Prostate gland (tissue), 2 donors: ENCODE results near the gene RANGAP1. TPM values are rescaled to one million over a fixed set of nuclear protein-coding genes. Genes with fewer than 3 reads are reported as not detected.

Experiments used
- DNase-seq: peaks from one replicate; pipeline ENCODE4 v3.0.0-alpha.2; 2019; ENCODE audit warnings: low spot score
- H3K27ac ChIP-seq, 2 donors: fragments of 200-600 bp; sonication (generic); 2 replicates each; pipeline ENCODE4 v1.5.1; 2017 to 2019
- H3K27me3 ChIP-seq: fragments of 200-600 bp; sonication (generic); replicated peaks from 2 replicates; pipeline ENCODE4 v1.5.1; 2019; ENCODE audit not compliant: insufficient read depth
- H3K36me3 ChIP-seq, 2 donors: fragments of 200-600 bp; sonication (generic); 1 replicate in 1 of 2; 2 replicates in 1 of 2; pipeline versions ENCODE4 v1.5.1 to v1.8.1; 2017 to 2019
- H3K4me1 ChIP-seq: fragments of 200-600 bp; sonication (generic); replicated peaks from 2 replicates; pipeline ENCODE4 v1.5.1; 2019
- H3K4me3 ChIP-seq, 2 donors: fragments of 200-600 bp; sonication (generic); 2 replicates each; pipeline ENCODE4 v1.5.1; 2017 to 2019
- H3K9me3 ChIP-seq: fragments of 200-600 bp; sonication (generic); 2 replicates; pipeline ENCODE4 v1.5.1; 2017
- POLR2A ChIP-seq: fragments of 450-650 bp; IDR thresholded peaks from one replicate; pipeline ENCODE4 v1.6.1; 2016; ENCODE audit warnings: antibody characterized with exemption, mild to moderate bottlenecking
- POLR2AphosphoS5 ChIP-seq: sonication (generic); formaldehyde crosslinking; IDR thresholded peaks from one replicate; pipeline ENCODE4 v1.6.1; 2017; ENCODE audit warnings: antibody characterized with exemption
- WGBS: methylation state at CpG from one replicate; pipeline ENCODE4 v1.1.5; 2018; 5-methylcytosine and 5-hydroxymethylcytosine counted together
- intact Hi-C: fragments of 100-400 bp; cut with DNase I; formaldehyde crosslinking; loops from one replicate; pipeline ENCODE4 v1.14.2; 2022
- total RNA-seq, 2 donors: library from RNA; depleted of rRNA; stranded (reverse); fragments of >200 nt; gene quantifications; one replicate each; pipeline ENCODE4 v1.1.0, GENCODE V29; 2016
- TF ChIP-seq, protein P1 (sequence below), 4 experiments: fragments of 200-600 bp in 2 of 4; fragments of 450-650 bp in 2 of 4; sonication (generic) in 2 of 4; IDR thresholded peaks; 1 replicate in 3 of 4; 2 replicates in 1 of 4; pipeline ENCODE4 v1.5.1; 2016 to 2019; ENCODE audit warnings: antibody characterized with exemption in 4 of 4, mild to moderate bottlenecking in 2 of 4, moderate library complexity in 2 of 4

RANGAP1 gene
- total RNA-seq, 2 donors from 2014 or later, result 47.8 to 127 TPM

DNA sequence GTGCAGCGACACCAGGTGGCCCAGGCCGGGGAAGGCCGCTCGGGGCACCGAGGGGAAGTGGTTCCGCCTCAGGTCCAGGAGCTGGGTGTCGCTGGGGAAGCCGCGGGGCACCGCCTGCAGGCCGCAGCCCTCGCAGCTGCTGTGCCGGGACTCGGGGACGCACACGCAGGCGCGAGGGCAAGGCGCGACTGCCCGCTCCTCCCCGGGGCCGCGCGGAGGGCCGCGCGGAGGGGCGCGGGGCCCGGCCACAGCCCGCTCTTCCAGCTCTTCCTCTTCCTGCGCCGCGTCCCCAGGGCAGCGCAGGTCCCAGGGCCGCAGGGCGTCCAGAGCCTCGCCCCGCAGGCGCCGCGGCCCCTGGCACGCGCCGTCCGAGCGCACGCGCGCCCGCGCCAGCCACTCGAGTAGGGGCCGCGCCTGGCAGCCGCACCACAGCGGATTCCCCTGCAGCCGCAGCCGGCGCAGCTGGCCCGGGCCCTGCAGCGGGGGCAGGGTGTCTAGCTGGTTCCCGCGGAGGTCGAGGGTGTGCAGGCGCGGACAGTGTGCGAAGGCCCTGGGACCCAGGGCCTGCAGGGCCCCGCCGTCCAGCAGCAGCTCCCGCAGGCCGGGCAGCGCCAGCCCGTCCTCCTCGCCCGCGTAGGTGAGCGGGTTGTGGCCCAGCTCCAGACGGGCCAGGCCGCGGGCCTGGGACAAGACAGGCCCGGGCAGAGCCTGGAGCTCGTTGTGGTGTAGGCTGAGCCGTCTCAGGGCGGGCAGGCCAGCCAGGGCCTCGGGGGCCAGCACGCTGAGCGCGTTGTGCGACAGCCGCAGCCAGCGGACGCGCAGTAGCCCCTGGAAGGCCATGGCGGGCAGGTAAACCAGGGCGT lies 48.0 kb downstream of the RANGAP1 start:
- DNase-seq, result peak; percentile 75
- 13% methylated on average over 54 of the region's 97 CpGs for WGBS

DNA sequence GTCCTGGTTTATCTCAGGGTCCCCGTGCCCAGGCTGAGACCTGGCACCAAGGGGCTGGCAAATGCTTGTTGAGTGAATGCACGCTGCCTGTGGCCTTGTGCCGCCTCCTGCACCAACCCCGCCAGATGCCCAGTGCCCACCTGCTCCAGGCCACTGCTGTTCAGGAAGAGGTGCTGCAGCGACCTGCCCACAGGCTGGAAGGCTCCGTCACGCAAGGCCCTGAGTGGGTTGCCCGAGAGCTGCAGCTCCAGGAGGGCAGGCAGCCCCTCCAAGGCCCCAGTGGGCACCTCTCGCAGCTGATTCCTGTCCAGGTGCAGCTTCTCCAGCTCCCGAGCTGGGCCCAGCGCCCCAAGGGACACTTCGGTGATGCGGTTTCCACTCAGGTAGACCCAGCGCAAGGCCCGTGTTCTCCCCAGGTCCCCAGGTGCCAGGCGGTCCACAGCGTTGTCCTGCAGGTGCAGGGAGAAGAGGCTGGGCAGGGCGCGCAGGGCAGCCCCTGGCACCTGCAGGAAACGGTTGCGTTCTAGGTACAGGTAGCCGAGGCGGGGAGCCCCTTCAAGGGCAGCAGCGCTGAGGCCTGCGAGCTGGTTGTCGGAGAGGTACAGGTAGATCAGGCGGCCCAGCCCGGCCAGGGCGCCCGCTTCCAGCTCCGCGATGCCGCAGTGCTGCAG lies 48.8 kb downstream of the RANGAP1 start:
- intact Hi-C loops, result loop anchor here (5.0 kb wide), 1 partner anchor 315 kb away; no protein-coding TSS in a partner anchor
- WGBS, result 54% methylated on average over 29 of the region's 33 CpGs
- Histone ChIP-seq H3K27me3 (no peaks in the 10 kb centered on the region), H3K27ac (peak overlapping the region; percentile 68 to 75), H3K4me1 (peaks cover 7% of the 10 kb centered on the region), H3K36me3 (no peaks in the 10 kb centered on the region), H3K9me3 (no peaks in the 10 kb centered on the region), H3K4me3 (peak overlapping the region; percentile 33 to 38)
- no peak for DNase-seq
- TF ChIP-seq, protein P1, sequence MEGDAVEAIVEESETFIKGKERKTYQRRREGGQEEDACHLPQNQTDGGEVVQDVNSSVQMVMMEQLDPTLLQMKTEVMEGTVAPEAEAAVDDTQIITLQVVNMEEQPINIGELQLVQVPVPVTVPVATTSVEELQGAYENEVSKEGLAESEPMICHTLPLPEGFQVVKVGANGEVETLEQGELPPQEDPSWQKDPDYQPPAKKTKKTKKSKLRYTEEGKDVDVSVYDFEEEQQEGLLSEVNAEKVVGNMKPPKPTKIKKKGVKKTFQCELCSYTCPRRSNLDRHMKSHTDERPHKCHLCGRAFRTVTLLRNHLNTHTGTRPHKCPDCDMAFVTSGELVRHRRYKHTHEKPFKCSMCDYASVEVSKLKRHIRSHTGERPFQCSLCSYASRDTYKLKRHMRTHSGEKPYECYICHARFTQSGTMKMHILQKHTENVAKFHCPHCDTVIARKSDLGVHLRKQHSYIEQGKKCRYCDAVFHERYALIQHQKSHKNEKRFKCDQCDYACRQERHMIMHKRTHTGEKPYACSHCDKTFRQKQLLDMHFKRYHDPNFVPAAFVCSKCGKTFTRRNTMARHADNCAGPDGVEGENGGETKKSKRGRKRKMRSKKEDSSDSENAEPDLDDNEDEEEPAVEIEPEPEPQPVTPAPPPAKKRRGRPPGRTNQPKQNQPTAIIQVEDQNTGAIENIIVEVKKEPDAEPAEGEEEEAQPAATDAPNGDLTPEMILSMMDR (IDR thresholded peaks at IDR 0.05), result no peak
- no peak for TF ChIP-seq POLR2A
- TF ChIP-seq POLR2AphosphoS5, result no peak

More for the DNA sequence above, 48.0 kb downstream of the RANGAP1 start:
- intact Hi-C loops, result loop anchor here (5.0 kb wide), 1 partner anchor 316 kb away; no protein-coding TSS in a partner anchor
- no peaks in the 10 kb centered on the region for H3K9me3 ChIP-seq
- H3K4me3 ChIP-seq, result peak overlapping the region; percentile 33 to 38
- TF ChIP-seq, protein P1 (IDR thresholded peaks at IDR 0.05), result peak; percentile 24 to 86 (median 56)
- TF ChIP-seq POLR2AphosphoS5 (peak; percentile 48), POLR2A (no peak)
- no peaks in the 10 kb centered on the region for H3K36me3 ChIP-seq
- no peaks in the 10 kb centered on the region for H3K27me3 ChIP-seq
- peaks cover 7% of the 10 kb centered on the region for H3K4me1 ChIP-seq
- peak overlapping the region; percentile 68 to 75 for H3K27ac ChIP-seq

DNA sequence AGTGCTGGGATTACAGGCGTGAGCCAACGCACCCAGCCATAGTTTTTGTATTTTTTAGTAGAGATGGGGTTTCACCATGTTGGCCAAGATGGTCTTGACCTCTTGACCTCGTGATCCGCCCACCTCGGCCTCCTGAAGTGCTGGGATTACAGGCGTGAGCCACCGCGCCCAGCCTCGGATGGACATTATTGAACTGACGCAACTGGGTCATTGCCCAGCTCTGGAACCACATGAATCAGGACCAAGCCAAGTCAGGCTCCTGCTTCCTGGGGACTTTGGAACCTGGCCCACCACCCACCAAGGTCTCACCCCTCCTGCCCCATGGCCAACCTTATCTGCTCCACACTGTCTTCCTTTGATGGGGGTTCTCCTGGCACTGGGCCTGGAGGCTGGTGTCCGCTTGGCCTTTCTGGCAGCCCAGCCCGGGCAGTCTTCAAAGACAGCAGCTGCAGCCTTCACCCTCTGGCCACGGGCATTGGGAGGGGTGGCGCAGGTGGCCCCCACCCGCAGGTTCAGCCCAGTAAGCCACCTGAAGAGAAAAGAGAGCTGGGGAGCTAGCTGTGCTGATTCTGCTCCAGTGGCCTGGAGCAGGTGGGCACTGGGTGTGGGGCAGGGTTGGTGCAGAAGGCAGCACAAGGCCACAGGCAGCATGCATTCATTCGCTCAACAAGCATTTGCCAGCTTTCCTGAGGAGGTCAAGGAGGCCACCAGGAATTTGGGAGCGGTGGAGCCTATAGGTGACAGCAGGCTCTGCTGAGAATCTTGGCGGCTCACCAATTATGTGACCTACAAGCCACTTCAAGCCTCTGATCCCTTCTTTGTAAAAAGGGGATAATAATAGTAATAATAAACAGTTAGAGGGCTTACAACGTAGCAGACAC lies 50.9 kb downstream of the RANGAP1 start:
- intact Hi-C loops, result loop anchor here (5.0 kb wide), 1 partner anchor 313 kb away; no protein-coding TSS in a partner anchor
- H3K4me1 ChIP-seq, result peaks cover 7% of the 10 kb centered on the region
- TF ChIP-seq, protein P1 (IDR thresholded peaks at IDR 0.05), result no peak
- TF ChIP-seq POLR2A (no peak), POLR2AphosphoS5 (no peak)
- no peak for DNase-seq
- no peaks in the 10 kb centered on the region for H3K36me3 ChIP-seq
- no peaks in the 10 kb centered on the region for H3K27me3 ChIP-seq
- H3K27ac ChIP-seq, result no peak overlapping the region
- WGBS, result 84% methylated on average over 19 of the region's 19 CpGs
- no peaks in the 10 kb centered on the region for H3K9me3 ChIP-seq
- H3K4me3 ChIP-seq, result no peak overlapping the region

DNA sequence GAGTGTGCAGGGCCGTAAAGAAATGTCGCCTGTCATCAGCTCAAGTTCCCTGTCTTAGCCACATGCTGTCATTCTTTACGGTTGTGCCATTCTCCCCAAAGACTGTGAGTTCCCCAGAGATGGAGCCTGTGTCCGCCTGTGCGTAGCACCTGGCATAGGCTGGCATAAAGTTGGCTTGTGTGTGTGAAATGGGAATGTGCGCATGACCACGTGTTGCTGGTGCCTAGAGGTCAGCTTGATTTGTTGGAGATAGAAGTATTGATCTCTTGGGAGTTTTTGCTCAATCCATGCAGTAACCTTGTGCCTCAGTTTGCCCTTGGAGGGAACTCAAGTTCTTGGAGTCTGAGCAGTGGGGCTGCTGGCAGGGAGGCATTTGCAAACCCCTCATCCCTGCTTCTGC lies 54.6 kb downstream of the RANGAP1 start:
- intact Hi-C loops, result no loop called here
- no peak overlapping the region for H3K27ac ChIP-seq
- TF ChIP-seq POLR2AphosphoS5 (no peak), POLR2A (no peak)
- TF ChIP-seq, protein P1 (IDR thresholded peaks at IDR 0.05), result no peak
- H3K4me3 ChIP-seq, result no peak overlapping the region
- H3K4me1 ChIP-seq, result no peaks in the 10 kb centered on the region
- no peaks in the 10 kb centered on the region for H3K27me3 ChIP-seq
- H3K9me3 ChIP-seq, result no peaks in the 10 kb centered on the region
- WGBS, result 84% methylated on average over 7 of the region's 7 CpGs
- H3K36me3 ChIP-seq, result peaks cover 5 to 19% of the 10 kb centered on the region in 2 donors
- DNase-seq, result no peak
